Measurements from ENCODE around the gene CD200R1L. TPM values are rescaled to one million over a fixed set of nuclear protein-coding genes. Genes with fewer than 3 reads are reported as not detected.

Gene CD200R1L
- total and polyA plus RNA-seq, 5 donors from 2014 or later, result not detected

- ATAC-seq (ENCODE audit: low read depth in 2 of 2), result no peak
- Mint-ChIP-seq H3K36me3 (no peaks in the 10 kb centered on the region), H3K27ac (no peak overlapping the region), H3K4me1 (peaks cover 9 to 24% (median 13%) of the 10 kb centered on the region in 4 donors), H3K9me3 (peaks cover 0 to 1% (median 0%) of the 10 kb centered on the region in 7 donors), H3K27me3 (peaks cover 5% of the 10 kb centered on the region), H3K4me3 (no peak overlapping the region)
- Histone ChIP-seq H3K4me3 (ENCODE audit: low read depth, low read length) (no peak overlapping the region), H3K9me3 (ENCODE audit: control insufficient read depth in 2 of 2, low read length in 2 of 2) (no peaks in the 10 kb centered on the region), H3K36me3 (ENCODE audit: control insufficient read depth, insufficient read depth, low read length) (no peaks in the 10 kb centered on the region), H3K4me1 (ENCODE audit: control insufficient read depth, insufficient read depth, low read length, poor library complexity, severe bottlenecking) (peaks cover 22% of the 10 kb centered on the region), H3K27ac (ENCODE audit: insufficient read depth, low read length, poor library complexity, severe bottlenecking) (no peak overlapping the region), H3K27me3 (ENCODE audit: control insufficient read depth, insufficient read depth, low read length) (no peaks in the 10 kb centered on the region)
- no peak for DNase-seq
These were observed 68.9 kb downstream of the CD200R1L start for GRCh38 chr3:112777811-112778210.

- DNase-seq, result no peak
- Histone ChIP-seq H3K27ac (ENCODE audit: insufficient read depth, low read length, poor library complexity, severe bottlenecking) (no peak overlapping the region), H3K9me3 (ENCODE audit: control insufficient read depth in 2 of 2, low read length in 2 of 2) (no peaks in the 10 kb centered on the region), H3K36me3 (ENCODE audit: control insufficient read depth, insufficient read depth, low read length) (no peaks in the 10 kb centered on the region), H3K27me3 (ENCODE audit: control insufficient read depth, insufficient read depth, low read length) (no peaks in the 10 kb centered on the region), H3K4me3 (ENCODE audit: low read depth, low read length) (no peak overlapping the region), H3K4me1 (ENCODE audit: control insufficient read depth, insufficient read depth, low read length, poor library complexity, severe bottlenecking) (peaks cover 22% of the 10 kb centered on the region)
- peaks cover 0 to 3% (median 0%) of the 10 kb centered on the region in 7 donors for H3K9me3 Mint-ChIP-seq
- no peaks in the 10 kb centered on the region for H3K36me3 Mint-ChIP-seq
- H3K4me1 Mint-ChIP-seq, result peaks cover 9 to 28% (median 18%) of the 10 kb centered on the region in 4 donors
- H3K4me3 Mint-ChIP-seq, result no peak overlapping the region
- H3K27ac Mint-ChIP-seq, result peak overlapping the region in 1 of 3 donors; percentile 44
- no peak for ATAC-seq (ENCODE audit: low read depth in 2 of 2)
- H3K27me3 Mint-ChIP-seq, result peaks cover 5% of the 10 kb centered on the region
These were observed 69.8 kb downstream of the CD200R1L start for GRCh38 chr3:112776836-112777235.

GRCh38 chr3:112776000-112776399 lies 70.7 kb downstream of the CD200R1L start:
- H3K27ac ChIP-seq (ENCODE audit: insufficient read depth, low read length, poor library complexity, severe bottlenecking), result no peak overlapping the region
- no peak overlapping the region for H3K4me3 ChIP-seq (ENCODE audit: low read depth, low read length)
- H3K4me3 Mint-ChIP-seq, result peak overlapping the region in 1 of 4 donors; percentile 10
- peaks cover 5% of the 10 kb centered on the region for H3K27me3 Mint-ChIP-seq
- peak overlapping the region; percentile 13 to 35 (median 26) for H3K27ac Mint-ChIP-seq
- no peak for ATAC-seq (ENCODE audit: low read depth in 2 of 2)
- H3K36me3 ChIP-seq (ENCODE audit: control insufficient read depth, insufficient read depth, low read length), result no peaks in the 10 kb centered on the region
- no peaks in the 10 kb centered on the region for H3K36me3 Mint-ChIP-seq
- H3K4me1 ChIP-seq (ENCODE audit: control insufficient read depth, insufficient read depth, low read length, poor library complexity, severe bottlenecking), result peaks cover 22% of the 10 kb centered on the region
- peaks cover 9 to 34% (median 20%) of the 10 kb centered on the region in 4 donors for H3K4me1 Mint-ChIP-seq
- H3K27me3 ChIP-seq (ENCODE audit: control insufficient read depth, insufficient read depth, low read length), result no peaks in the 10 kb centered on the region
- no peak for DNase-seq
- H3K9me3 ChIP-seq (ENCODE audit: control insufficient read depth in 2 of 2, low read length in 2 of 2), result no peaks in the 10 kb centered on the region
- H3K9me3 Mint-ChIP-seq, result peaks cover 0 to 5% (median 0%) of the 10 kb centered on the region in 7 donors

GRCh38 chr3:112775011-112775742 lies 71.5 kb downstream of the CD200R1L start:
- no peaks in the 10 kb centered on the region for H3K36me3 Mint-ChIP-seq
- Histone ChIP-seq H3K4me3 (ENCODE audit: low read depth, low read length) (no peak overlapping the region), H3K27ac (ENCODE audit: insufficient read depth, low read length, poor library complexity, severe bottlenecking) (no peak overlapping the region), H3K36me3 (ENCODE audit: control insufficient read depth, insufficient read depth, low read length) (no peaks in the 10 kb centered on the region), H3K9me3 (ENCODE audit: control insufficient read depth in 2 of 2, low read length in 2 of 2) (no peaks in the 10 kb centered on the region), H3K4me1 (ENCODE audit: control insufficient read depth, insufficient read depth, low read length, poor library complexity, severe bottlenecking) (peaks cover 22% of the 10 kb centered on the region), H3K27me3 (ENCODE audit: control insufficient read depth, insufficient read depth, low read length) (no peaks in the 10 kb centered on the region)
- ATAC-seq (ENCODE audit: low read depth in 2 of 2), result no peak
- H3K4me3 Mint-ChIP-seq, result no peak overlapping the region
- DNase-seq, result no peak
- no peak overlapping the region for H3K27ac Mint-ChIP-seq
- H3K27me3 Mint-ChIP-seq, result no peaks in the 10 kb centered on the region
- peaks cover 9 to 38% (median 20%) of the 10 kb centered on the region in 4 donors for H3K4me1 Mint-ChIP-seq
- peaks cover 0 to 6% (median 0%) of the 10 kb centered on the region in 7 donors for H3K9me3 Mint-ChIP-seq

GRCh38 chr3:112774293-112774926 lies 72.3 kb downstream of the CD200R1L start:
- no peaks in the 10 kb centered on the region for H3K27me3 ChIP-seq (ENCODE audit: control insufficient read depth, insufficient read depth, low read length)
- peaks cover 22% of the 10 kb centered on the region for H3K4me1 ChIP-seq (ENCODE audit: control insufficient read depth, insufficient read depth, low read length, poor library complexity, severe bottlenecking)
- Mint-ChIP-seq H3K36me3 (no peaks in the 10 kb centered on the region), H3K4me1 (peaks cover 9 to 42% (median 20%) of the 10 kb centered on the region in 4 donors), H3K27ac (peak overlapping the region in 2 of 3 donors; percentile 15 to 62), H3K4me3 (peak overlapping the region in 1 of 4 donors; percentile 41), H3K9me3 (peaks cover 0 to 6% (median 0%) of the 10 kb centered on the region in 7 donors), H3K27me3 (no peaks in the 10 kb centered on the region)
- no peaks in the 10 kb centered on the region for H3K36me3 ChIP-seq (ENCODE audit: control insufficient read depth, insufficient read depth, low read length)
- ATAC-seq (ENCODE audit: low read depth in 2 of 2) (peak; percentile 33 to 46), DNase-seq (peak in 1 of 3 donors; percentile 13)
- peak overlapping the region; percentile 9 for H3K27ac ChIP-seq (ENCODE audit: insufficient read depth, low read length, poor library complexity, severe bottlenecking)
- H3K9me3 ChIP-seq (ENCODE audit: control insufficient read depth in 2 of 2, low read length in 2 of 2), result no peaks in the 10 kb centered on the region
- peak overlapping the region; percentile 58 for H3K4me3 ChIP-seq (ENCODE audit: low read depth, low read length)

- Mint-ChIP-seq H3K36me3 (no peaks in the 10 kb centered on the region), H3K4me1 (peaks cover 9 to 42% (median 20%) of the 10 kb centered on the region in 4 donors), H3K27ac (peak overlapping the region in 2 of 3 donors; percentile 15 to 82), H3K9me3 (peaks cover 0 to 6% (median 0%) of the 10 kb centered on the region in 7 donors), H3K27me3 (no peaks in the 10 kb centered on the region), H3K4me3 (peak overlapping the region in 3 of 4 donors; percentile 37 to 60 (median 41))
- DNase-seq, result peak in 2 of 3 donors; percentile 24 to 44
- Histone ChIP-seq H3K36me3 (ENCODE audit: control insufficient read depth, insufficient read depth, low read length) (no peaks in the 10 kb centered on the region), H3K27ac (ENCODE audit: insufficient read depth, low read length, poor library complexity, severe bottlenecking) (peak overlapping the region; percentile 9), H3K4me3 (ENCODE audit: low read depth, low read length) (peak overlapping the region; percentile 58), H3K4me1 (ENCODE audit: control insufficient read depth, insufficient read depth, low read length, poor library complexity, severe bottlenecking) (peaks cover 22% of the 10 kb centered on the region), H3K27me3 (ENCODE audit: control insufficient read depth, insufficient read depth, low read length) (no peaks in the 10 kb centered on the region), H3K9me3 (ENCODE audit: control insufficient read depth in 2 of 2, low read length in 2 of 2) (no peaks in the 10 kb centered on the region)
- ATAC-seq (ENCODE audit: low read depth in 2 of 2), result peak; percentile 70 to 73
These were observed 72.8 kb downstream of the CD200R1L start for GRCh38 chr3:112773864-112774263.

GRCh38 chr3:112770951-112771350 lies 75.7 kb downstream of the CD200R1L start:
- H3K27ac Mint-ChIP-seq, result no peak overlapping the region
- H3K9me3 Mint-ChIP-seq, result peaks cover 0 to 7% (median 0%) of the 10 kb centered on the region in 7 donors
- no peak overlapping the region for H3K27ac ChIP-seq (ENCODE audit: insufficient read depth, low read length, poor library complexity, severe bottlenecking)
- no peaks in the 10 kb centered on the region for H3K36me3 Mint-ChIP-seq
- ATAC-seq (ENCODE audit: low read depth in 2 of 2) (no peak), DNase-seq (no peak)
- no peaks in the 10 kb centered on the region for H3K27me3 ChIP-seq (ENCODE audit: control insufficient read depth, insufficient read depth, low read length)
- no peak overlapping the region for H3K4me3 Mint-ChIP-seq
- peaks cover 7 to 39% (median 18%) of the 10 kb centered on the region in 4 donors for H3K4me1 Mint-ChIP-seq
- H3K4me3 ChIP-seq (ENCODE audit: low read depth, low read length), result no peak overlapping the region
- no peaks in the 10 kb centered on the region for H3K36me3 ChIP-seq (ENCODE audit: control insufficient read depth, insufficient read depth, low read length)
- H3K27me3 Mint-ChIP-seq, result no peaks in the 10 kb centered on the region
- no peaks in the 10 kb centered on the region for H3K9me3 ChIP-seq (ENCODE audit: control insufficient read depth in 2 of 2, low read length in 2 of 2)
- H3K4me1 ChIP-seq (ENCODE audit: control insufficient read depth, insufficient read depth, low read length, poor library complexity, severe bottlenecking), result peaks cover 19% of the 10 kb centered on the region
